ENCODE data around the gene SLC35E2B.
"Not testable (repeated sequence)": the region's sequence is repeated elsewhere in the genome, so short reads cannot be mapped to it uniquely, and the experiment has no call there.

Gene SLC35E2B

DNA sequence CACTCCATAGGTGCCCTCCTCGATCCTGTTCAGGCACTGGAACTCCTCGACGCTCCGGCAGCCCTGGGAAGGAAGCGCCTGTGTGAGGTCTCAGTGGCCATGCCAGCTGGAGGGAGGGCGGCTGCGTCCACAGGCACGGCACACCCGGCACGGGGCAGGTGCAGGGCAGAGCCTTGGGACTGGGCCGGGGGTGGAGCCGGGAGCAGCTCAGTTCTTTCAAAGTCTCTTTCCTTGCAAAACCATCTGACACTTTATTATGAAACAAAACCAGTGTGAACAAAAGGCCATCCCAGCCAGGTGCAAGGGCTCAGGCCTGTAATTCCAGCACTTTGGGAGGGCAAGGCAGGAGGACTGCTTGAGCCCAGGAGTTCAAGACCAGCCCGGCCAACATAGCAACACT is 54.1 kb downstream of the SLC35E2B start:
- H3K36me3 ChIP-seq (ENCODE audit: control insufficient read depth in 1 of 2, insufficient read depth in 2 of 2, low read length in 2 of 2) = peaks cover 0 to 13% of the 10 kb centered on the region in 2 donors
- H3K4me1 ChIP-seq (ENCODE audit: control insufficient read depth in 1 of 2, insufficient read depth in 2 of 2, low read length in 2 of 2); H3K27me3 ChIP-seq (ENCODE audit: control insufficient read depth in 1 of 2, insufficient read depth in 2 of 2, low read length in 2 of 2); H3K27ac ChIP-seq (ENCODE audit: low read depth, low read length); H3K9ac ChIP-seq (ENCODE audit: low read depth in 1 of 2, low read length in 2 of 2); H3K4me3 ChIP-seq (ENCODE audit: low read depth in 1 of 2, low read length in 2 of 2); H3K9me3 ChIP-seq (ENCODE audit: control insufficient read depth in 1 of 2, low read length in 2 of 2): not testable (repeated sequence)

DNA sequence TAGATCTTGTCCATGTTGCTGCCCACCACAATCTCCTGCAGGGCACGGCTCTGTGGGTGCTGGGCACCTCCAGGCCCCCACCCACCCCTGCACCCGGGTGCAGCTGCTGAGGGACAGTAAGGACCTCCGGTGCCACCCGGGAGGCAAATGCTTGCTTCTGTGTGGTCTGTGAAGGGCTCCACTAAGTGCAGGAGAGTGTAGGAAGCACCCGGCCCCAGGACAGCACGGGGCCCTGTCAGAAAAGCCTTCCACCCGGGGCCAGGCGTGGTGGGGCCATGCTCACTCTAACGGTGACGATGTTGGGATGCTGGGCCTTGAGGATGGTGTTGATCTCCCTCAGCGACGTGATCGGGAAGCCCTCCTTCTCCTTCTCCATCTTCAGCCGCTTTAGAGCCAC is 55.1 kb downstream of the SLC35E2B start:
- peaks cover 0 to 13% of the 10 kb centered on the region in 2 donors for H3K36me3 ChIP-seq (ENCODE audit: control insufficient read depth in 1 of 2, insufficient read depth in 2 of 2, low read length in 2 of 2)

DNA sequence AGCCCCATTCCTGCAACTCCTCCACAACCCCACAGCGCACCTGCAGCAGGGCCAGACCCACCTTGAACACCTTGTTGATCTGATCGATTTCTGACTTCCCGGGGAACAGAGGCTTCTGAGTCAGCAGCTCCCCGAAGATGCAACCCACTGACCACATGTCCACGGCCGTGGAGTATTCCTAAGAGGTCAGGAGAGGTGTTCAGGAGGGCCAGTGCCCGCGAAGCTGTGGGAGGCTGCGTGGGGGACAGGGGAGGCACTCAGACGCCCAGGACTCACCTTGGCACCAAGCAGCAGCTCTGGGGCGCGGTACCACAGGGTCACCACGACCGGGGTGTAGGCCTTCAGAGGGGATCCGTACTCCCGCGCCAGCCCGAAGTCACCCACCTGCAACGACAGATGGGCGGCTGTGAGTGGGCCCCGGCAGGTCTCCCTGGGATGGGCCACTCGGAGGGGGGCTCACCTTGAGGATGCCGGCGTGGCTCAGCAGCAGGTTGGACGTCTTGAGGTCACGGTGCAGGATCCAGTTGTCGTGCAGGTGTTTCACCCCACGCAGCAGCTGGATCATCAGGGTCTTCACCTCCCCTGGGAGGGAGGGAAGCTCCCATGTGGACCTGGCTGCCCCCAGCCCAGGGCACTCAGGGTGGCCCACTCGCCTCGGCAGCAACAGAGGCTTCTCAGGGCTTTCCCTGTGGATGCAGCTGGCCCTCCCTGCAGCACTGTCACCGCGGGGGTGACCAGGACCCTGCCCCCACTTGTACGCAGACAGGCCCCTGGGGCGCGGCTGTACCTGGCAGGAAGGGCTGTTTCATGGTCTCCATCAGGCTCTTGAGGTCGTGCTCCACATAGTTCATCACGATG is 55.7 kb downstream of the SLC35E2B start:
- H3K27ac ChIP-seq (ENCODE audit: low read depth, low read length); H3K27me3 ChIP-seq (ENCODE audit: control insufficient read depth in 1 of 2, insufficient read depth in 2 of 2, low read length in 2 of 2); H3K4me3 ChIP-seq (ENCODE audit: low read depth in 1 of 2, low read length in 2 of 2); H3K4me1 ChIP-seq (ENCODE audit: control insufficient read depth in 1 of 2, insufficient read depth in 2 of 2, low read length in 2 of 2); H3K9me3 ChIP-seq (ENCODE audit: control insufficient read depth in 1 of 2, low read length in 2 of 2); H3K9ac ChIP-seq (ENCODE audit: low read depth in 1 of 2, low read length in 2 of 2): not testable (repeated sequence)
- peaks cover 0 to 13% of the 10 kb centered on the region in 2 donors for H3K36me3 ChIP-seq (ENCODE audit: control insufficient read depth in 1 of 2, insufficient read depth in 2 of 2, low read length in 2 of 2)

More for the DNA sequence above, 55.1 kb downstream of the SLC35E2B start:
- not testable (repeated sequence) for H3K9me3 ChIP-seq (ENCODE audit: control insufficient read depth in 1 of 2, low read length in 2 of 2); H3K27me3 ChIP-seq (ENCODE audit: control insufficient read depth in 1 of 2, insufficient read depth in 2 of 2, low read length in 2 of 2); H3K4me1 ChIP-seq (ENCODE audit: control insufficient read depth in 1 of 2, insufficient read depth in 2 of 2, low read length in 2 of 2); H3K9ac ChIP-seq (ENCODE audit: low read depth in 1 of 2, low read length in 2 of 2); H3K4me3 ChIP-seq (ENCODE audit: low read depth in 1 of 2, low read length in 2 of 2); H3K27ac ChIP-seq (ENCODE audit: low read depth, low read length)

DNA sequence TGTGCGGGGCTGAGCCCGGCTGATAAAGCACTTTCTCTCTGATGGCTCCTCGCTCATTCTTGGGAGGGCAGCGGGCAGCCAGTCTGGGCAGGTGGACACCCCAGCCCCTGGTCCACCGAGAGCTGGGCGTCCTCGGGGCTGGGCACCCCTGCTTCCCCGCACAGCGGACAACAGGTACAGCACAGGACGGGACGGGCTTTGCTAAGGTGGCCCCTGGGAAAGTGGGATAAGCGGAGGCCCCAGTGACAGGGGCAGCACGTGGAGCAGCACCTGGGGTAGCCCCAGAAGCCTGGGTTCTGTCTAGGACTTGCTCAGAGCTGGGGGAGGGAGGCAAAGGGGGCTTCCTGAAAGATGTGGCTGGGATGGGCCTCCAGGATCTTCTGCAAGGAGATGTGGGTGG is 58.0 kb downstream of the SLC35E2B start:
- H3K36me3 ChIP-seq (ENCODE audit: control insufficient read depth in 1 of 2, insufficient read depth in 2 of 2, low read length in 2 of 2) = peaks cover 0 to 13% of the 10 kb centered on the region in 2 donors
- H3K27ac ChIP-seq (ENCODE audit: low read depth, low read length); H3K9me3 ChIP-seq (ENCODE audit: control insufficient read depth in 1 of 2, low read length in 2 of 2); H3K4me3 ChIP-seq (ENCODE audit: low read depth in 1 of 2, low read length in 2 of 2); H3K4me1 ChIP-seq (ENCODE audit: control insufficient read depth in 1 of 2, insufficient read depth in 2 of 2, low read length in 2 of 2); H3K9ac ChIP-seq (ENCODE audit: low read depth in 1 of 2, low read length in 2 of 2); H3K27me3 ChIP-seq (ENCODE audit: control insufficient read depth in 1 of 2, insufficient read depth in 2 of 2, low read length in 2 of 2): not testable (repeated sequence)

DNA sequence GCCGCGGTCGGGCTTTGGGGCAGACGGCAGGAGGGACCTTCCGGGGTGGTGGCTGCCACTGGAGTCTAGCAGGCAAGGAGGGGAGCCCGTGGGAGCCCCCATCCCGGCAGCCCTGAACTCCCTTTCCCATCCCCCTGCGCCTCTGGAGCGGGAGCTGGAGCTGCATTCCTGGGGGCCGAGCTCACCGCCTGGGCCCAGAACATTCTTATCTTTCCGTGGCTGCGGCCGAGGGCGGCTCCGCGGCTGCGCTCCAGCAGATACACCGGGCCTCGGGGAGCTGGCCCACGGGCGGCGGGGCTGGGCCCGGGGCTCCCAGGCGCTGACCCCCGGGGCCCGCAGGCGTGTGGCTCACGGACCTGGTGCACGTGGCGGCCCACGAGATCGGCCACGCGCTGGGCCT is 59.2 kb downstream of the SLC35E2B start:
- H3K27ac ChIP-seq (ENCODE audit: low read depth, low read length); H3K9ac ChIP-seq (ENCODE audit: low read depth in 1 of 2, low read length in 2 of 2); H3K27me3 ChIP-seq (ENCODE audit: control insufficient read depth in 1 of 2, insufficient read depth in 2 of 2, low read length in 2 of 2); H3K9me3 ChIP-seq (ENCODE audit: control insufficient read depth in 1 of 2, low read length in 2 of 2); H3K4me1 ChIP-seq (ENCODE audit: control insufficient read depth in 1 of 2, insufficient read depth in 2 of 2, low read length in 2 of 2); H3K4me3 ChIP-seq (ENCODE audit: low read depth in 1 of 2, low read length in 2 of 2): not testable (repeated sequence)
- H3K36me3 ChIP-seq (ENCODE audit: control insufficient read depth in 1 of 2, insufficient read depth in 2 of 2, low read length in 2 of 2) = peaks cover 0 to 13% of the 10 kb centered on the region in 2 donors

DNA sequence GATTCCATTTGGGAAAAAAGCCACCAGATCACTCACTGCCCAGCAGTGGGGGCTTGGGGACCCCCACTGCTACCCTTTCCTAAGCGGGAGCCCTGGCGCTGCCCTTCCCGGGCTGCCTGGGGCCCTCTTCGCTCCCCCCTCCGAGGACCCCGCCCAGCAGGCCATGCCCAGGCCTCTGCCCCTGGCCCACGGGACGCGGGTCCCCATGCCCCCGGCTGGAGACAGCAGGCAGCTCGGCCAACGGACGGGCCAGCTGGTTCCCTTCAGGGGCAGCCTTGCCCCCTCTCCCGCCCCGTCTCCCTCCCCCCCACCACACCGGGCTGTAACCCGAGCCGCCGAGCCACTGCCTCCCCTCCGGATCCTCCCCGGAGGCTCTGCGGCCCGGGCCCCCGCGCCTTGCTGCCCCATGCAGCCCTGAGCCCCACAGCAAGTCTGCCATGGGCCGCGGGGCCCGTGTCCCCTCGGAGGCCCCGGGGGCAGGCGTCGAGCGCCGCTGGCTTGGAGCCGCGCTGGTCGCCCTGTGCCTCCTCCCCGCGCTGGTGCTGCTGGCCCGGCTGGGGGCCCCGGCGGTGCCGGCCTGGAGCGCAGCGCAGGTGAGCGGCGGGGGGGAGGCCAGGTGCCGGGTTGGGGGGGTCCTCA is 60.7 kb downstream of the SLC35E2B start, which contains the start of gene MMP23B:
TSS of gene MMP23B (plus strand) at position 392 of the 639 bp plus-strand sequence. CDS start at position 438, 46 bp downstream.
- no peak within 1 kb of the TSS for H3K27ac ChIP-seq (ENCODE audit: low read depth, low read length)
- H3K9me3 ChIP-seq (ENCODE audit: control insufficient read depth in 1 of 2, low read length in 2 of 2) = no peaks in the 10 kb centered on the region
- no peak within 1 kb of the TSS for H3K9ac ChIP-seq (ENCODE audit: low read depth in 1 of 2, low read length in 2 of 2)
- H3K36me3 ChIP-seq (ENCODE audit: control insufficient read depth in 1 of 2, insufficient read depth in 2 of 2, low read length in 2 of 2) = peaks cover 0 to 10% of the 10 kb centered on the region in 2 donors
- H3K4me3 ChIP-seq (ENCODE audit: low read depth in 1 of 2, low read length in 2 of 2) = no peak within 1 kb of the TSS
- H3K27me3 ChIP-seq (ENCODE audit: control insufficient read depth in 1 of 2, insufficient read depth in 2 of 2, low read length in 2 of 2) = peaks cover 0 to 7% of the 10 kb centered on the region in 2 donors
- peaks cover 2 to 9% of the 10 kb centered on the region in 2 donors for H3K4me1 ChIP-seq (ENCODE audit: control insufficient read depth in 1 of 2, insufficient read depth in 2 of 2, low read length in 2 of 2)

DNA sequence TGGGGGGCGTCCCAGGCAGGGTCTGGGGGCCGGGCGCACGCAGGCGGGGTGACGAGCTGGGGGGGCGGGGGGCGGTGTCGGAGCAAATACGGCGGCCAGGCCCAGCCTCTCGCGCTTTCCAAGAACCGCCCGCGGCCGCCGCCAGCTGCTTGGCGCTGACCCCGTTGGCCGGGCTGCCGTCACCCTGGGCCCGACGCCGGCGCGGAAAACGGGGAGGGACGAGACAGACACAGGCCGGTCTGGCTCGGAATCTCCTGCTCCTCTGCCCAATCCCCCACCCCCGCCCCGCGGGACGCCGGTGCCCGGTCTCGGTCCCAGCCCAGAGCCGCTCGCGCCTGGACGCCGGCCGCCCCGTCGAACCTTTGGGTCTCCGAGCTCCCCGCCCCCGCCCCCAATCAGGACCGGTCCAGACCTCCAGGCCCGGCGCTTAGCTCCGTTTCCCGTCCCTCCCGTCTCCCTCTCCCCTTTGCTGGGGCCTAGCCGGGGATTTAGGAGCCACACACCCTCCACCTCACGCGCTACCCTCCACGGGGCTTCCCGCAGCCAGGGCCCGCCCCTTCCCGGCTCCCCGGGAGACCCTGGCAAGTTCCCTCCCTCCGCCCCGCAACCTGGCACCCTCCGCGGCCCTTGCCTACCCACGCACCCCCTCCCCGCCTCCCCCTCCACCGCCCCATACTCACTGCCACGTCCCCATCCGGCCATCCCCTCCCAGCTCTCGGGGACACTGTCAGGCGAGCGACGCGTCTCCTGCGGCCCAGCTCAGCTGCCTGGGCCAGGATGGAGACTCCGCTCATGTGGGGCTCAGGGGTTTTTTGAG is 61.4 kb downstream of the SLC35E2B start:
- Histone ChIP-seq H3K4me3 (ENCODE audit: low read depth in 1 of 2, low read length in 2 of 2) (no peak overlapping the region), H3K36me3 (ENCODE audit: control insufficient read depth in 1 of 2, insufficient read depth in 2 of 2, low read length in 2 of 2) (peaks cover 0 to 5% of the 10 kb centered on the region in 2 donors), H3K27ac (ENCODE audit: low read depth, low read length) (peak overlapping the region; percentile 66), H3K27me3 (ENCODE audit: control insufficient read depth in 1 of 2, insufficient read depth in 2 of 2, low read length in 2 of 2) (peaks cover 0 to 7% of the 10 kb centered on the region in 2 donors), H3K4me1 (ENCODE audit: control insufficient read depth in 1 of 2, insufficient read depth in 2 of 2, low read length in 2 of 2) (peaks cover 6 to 12% of the 10 kb centered on the region in 2 donors), H3K9me3 (ENCODE audit: control insufficient read depth in 1 of 2, low read length in 2 of 2) (no peaks in the 10 kb centered on the region), H3K9ac (ENCODE audit: low read depth in 1 of 2, low read length in 2 of 2) (no peak overlapping the region)

DNA sequence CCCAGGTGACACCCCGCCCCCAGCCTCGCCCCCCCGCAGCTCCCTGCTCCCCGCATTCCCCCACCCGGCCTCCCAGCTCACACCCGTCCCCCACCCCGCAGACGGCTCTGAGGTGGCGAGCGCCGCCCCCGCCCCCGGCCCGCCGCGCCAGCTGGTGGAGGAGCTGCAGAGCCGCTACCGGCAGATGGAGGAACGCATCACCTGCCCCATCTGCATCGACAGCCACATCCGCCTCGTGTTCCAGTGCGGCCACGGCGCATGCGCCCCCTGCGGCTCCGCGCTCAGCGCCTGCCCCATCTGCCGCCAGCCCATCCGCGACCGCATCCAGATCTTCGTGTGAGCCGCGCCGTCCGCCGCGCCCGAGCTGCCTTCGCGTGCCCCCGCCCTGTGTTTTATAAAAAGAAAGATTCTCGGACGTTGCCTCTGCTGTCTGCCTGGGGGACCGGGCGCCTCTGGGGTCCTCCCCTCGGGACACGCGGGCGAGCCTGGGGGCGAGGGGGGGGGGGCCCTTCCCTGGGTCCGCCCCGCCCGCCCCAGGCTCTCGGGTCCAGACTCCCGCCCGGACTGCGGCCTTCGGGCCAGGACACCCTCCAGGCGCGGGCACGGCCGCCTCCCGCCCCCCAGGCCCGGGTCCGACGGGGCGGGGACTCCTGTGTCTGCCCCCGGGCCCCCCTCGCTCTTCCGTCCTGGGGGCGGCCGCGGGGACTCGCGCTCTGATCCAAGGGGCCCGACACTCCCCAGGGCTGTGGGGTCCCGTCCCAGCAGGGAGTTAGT is 62.2 kb downstream of the SLC35E2B start:
- H3K27ac ChIP-seq (ENCODE audit: low read depth, low read length) = peak overlapping the region; percentile 66
- peaks cover 0 to 7% of the 10 kb centered on the region in 2 donors for H3K27me3 ChIP-seq (ENCODE audit: control insufficient read depth in 1 of 2, insufficient read depth in 2 of 2, low read length in 2 of 2)
- H3K4me3 ChIP-seq (ENCODE audit: low read depth in 1 of 2, low read length in 2 of 2) = peak overlapping the region in 1 of 2 donors; percentile 28
- no peaks in the 10 kb centered on the region for H3K9me3 ChIP-seq (ENCODE audit: control insufficient read depth in 1 of 2, low read length in 2 of 2)
- no peak overlapping the region for H3K9ac ChIP-seq (ENCODE audit: low read depth in 1 of 2, low read length in 2 of 2)
- H3K36me3 ChIP-seq (ENCODE audit: control insufficient read depth in 1 of 2, insufficient read depth in 2 of 2, low read length in 2 of 2) = peaks cover 0 to 5% of the 10 kb centered on the region in 2 donors
- peaks cover 6 to 12% of the 10 kb centered on the region in 2 donors for H3K4me1 ChIP-seq (ENCODE audit: control insufficient read depth in 1 of 2, insufficient read depth in 2 of 2, low read length in 2 of 2)

DNA sequence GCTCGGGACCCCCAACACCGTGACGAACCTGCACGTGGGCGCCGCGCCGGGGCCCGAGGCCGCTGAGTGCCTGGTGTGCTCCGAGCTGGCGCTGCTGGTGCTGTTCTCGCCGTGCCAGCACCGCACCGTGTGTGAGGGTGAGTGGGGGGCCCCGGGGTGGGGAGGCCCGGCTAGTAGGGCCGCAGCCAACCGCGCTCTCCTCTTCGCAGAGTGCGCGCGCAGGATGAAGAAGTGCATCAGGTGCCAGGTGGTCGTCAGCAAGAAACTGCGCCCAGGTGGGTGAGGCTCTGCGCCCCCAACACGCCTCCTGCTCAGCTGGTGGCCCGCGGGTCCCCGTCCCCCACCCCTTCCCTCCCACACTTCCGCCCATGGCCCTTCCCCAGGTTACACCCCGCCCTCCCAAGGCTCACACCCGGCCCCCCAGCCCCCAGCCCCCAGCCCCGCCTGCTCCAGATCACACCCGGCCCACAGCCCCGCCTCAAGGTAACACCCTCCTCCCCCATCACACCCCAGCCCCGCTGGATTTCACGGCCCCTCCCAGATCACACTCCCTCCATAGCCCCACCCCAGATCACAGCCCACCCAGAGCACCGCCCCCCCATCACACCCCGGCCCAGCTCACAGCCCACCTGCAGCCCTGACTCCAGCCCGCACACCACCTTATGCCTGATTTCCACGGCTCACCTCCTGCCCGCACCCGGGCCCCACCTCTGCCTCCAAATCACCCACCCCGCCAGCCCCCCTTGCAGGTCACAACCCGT is 63.0 kb downstream of the SLC35E2B start:
- Histone ChIP-seq H3K27ac (ENCODE audit: low read depth, low read length) (no peak overlapping the region), H3K9me3 (ENCODE audit: control insufficient read depth in 1 of 2, low read length in 2 of 2) (no peaks in the 10 kb centered on the region), H3K4me1 (ENCODE audit: control insufficient read depth in 1 of 2, insufficient read depth in 2 of 2, low read length in 2 of 2) (peaks cover 6 to 12% of the 10 kb centered on the region in 2 donors), H3K36me3 (ENCODE audit: control insufficient read depth in 1 of 2, insufficient read depth in 2 of 2, low read length in 2 of 2) (peaks cover 0 to 5% of the 10 kb centered on the region in 2 donors), H3K27me3 (ENCODE audit: control insufficient read depth in 1 of 2, insufficient read depth in 2 of 2, low read length in 2 of 2) (peaks cover 0 to 7% of the 10 kb centered on the region in 2 donors), H3K9ac (ENCODE audit: low read depth in 1 of 2, low read length in 2 of 2) (no peak overlapping the region), H3K4me3 (ENCODE audit: low read depth in 1 of 2, low read length in 2 of 2) (peak overlapping the region in 1 of 2 donors; percentile 45)
